Lung (tissue), 12 donors: ENCODE measurements around the gene ACTR1A. TPM values are rescaled to one million over a fixed set of nuclear protein-coding genes. Genes with fewer than 3 reads are reported as not detected.

Experiments
- ATAC-seq: fragments of 200-7000 bp; cut with Tn5 transposase; one replicate; pipeline ENCODE4 v1.9.1; 2020; ENCODE audit warnings: moderate number of reproducible peaks; ENCODE audit not compliant: insufficient read depth, low FRiP score
- DNase-seq, 3 donors: peaks; one replicate each; pipeline ENCODE4 v3.0.0-alpha.2; 2013 to 2017
- H3K27ac ChIP-seq, 2 donors: one replicate each; pipeline ENCODE4 v1.5.1; 2013; ENCODE audit warnings: mild to moderate bottlenecking in 2 of 2, moderate library complexity in 2 of 2, control low read depth in 1 of 2, inconsistent platforms in 1 of 2, low read depth in 1 of 2, low read length in 1 of 2
- H3K27me3 ChIP-seq, 3 donors: one replicate each; pipeline ENCODE4 v1.5.1; 2013; ENCODE audit warnings: low read length in 2 of 3; ENCODE audit not compliant: control insufficient read depth in 3 of 3, insufficient read depth in 3 of 3
- H3K36me3 ChIP-seq, 4 donors: one replicate each; pipeline ENCODE4 v1.5.1; 2013; ENCODE audit warnings: low read length in 4 of 4, mild to moderate bottlenecking in 1 of 4, moderate library complexity in 1 of 4; ENCODE audit not compliant: control insufficient read depth in 4 of 4, insufficient read depth in 4 of 4
- H3K4me1 ChIP-seq, 5 donors: one replicate each; pipeline ENCODE4 v1.5.1; 2013; ENCODE audit warnings: low read length in 5 of 5, mild to moderate bottlenecking in 2 of 5, moderate library complexity in 1 of 5; ENCODE audit not compliant: control insufficient read depth in 5 of 5, insufficient read depth in 5 of 5
- H3K4me3 ChIP-seq: one replicate; pipeline ENCODE4 v1.5.1; 2013; ENCODE audit warnings: mild to moderate bottlenecking, control low read depth, moderate library complexity
- H3K9ac ChIP-seq, 2 donors: one replicate each; pipeline ENCODE4 v1.5.1; 2013; ENCODE audit warnings: low read length in 2 of 2, control low read depth in 1 of 2; ENCODE audit not compliant: insufficient read depth in 1 of 2
- H3K9me3 ChIP-seq, 4 donors: one replicate each; pipeline ENCODE4 v1.5.1; 2013; ENCODE audit warnings: low read length in 3 of 4, mild to moderate bottlenecking in 1 of 4, moderate library complexity in 1 of 4; ENCODE audit not compliant: control insufficient read depth in 4 of 4, insufficient read depth in 3 of 4
- WGBS, 2 donors: extraction: QIAGEN DNeasy Blood & Tissue Kit; methylation state at CpG; one replicate each; pipeline ENCODE4 v1.1.7; 2013; 5-methylcytosine and 5-hydroxymethylcytosine counted together
- polyA plus RNA-seq, 2 donors: library from polyadenylated mRNA; stranded (reverse); fragments of 200-250 nt; gene quantifications; one replicate each; pipeline ENCODE4 v1.2.1, GENCODE V29; 2013
- total RNA-seq, 2 donors: library from RNA; depleted of rRNA in 1 of 2; stranded (reverse); fragments of >200 nt in 1 of 2; gene quantifications; one replicate each; pipeline ENCODE4 v1.2.1, GENCODE V29; 2014 to 2021
- TF ChIP-seq, protein P1 (sequence below): IDR thresholded peaks from 2 replicates; pipeline ENCODE4 v1.5.1; 2012; ENCODE audit warnings: mild to moderate bottlenecking; ENCODE audit errors: control extremely low read depth, extremely low read depth
- donor health status: control.
- donor health status: control.
- donor health status: Bipolar disorder and iron deficiency.
- donor health status: healthy.
- donor health status: DM: yes; HTN: yes; CAD: no.

ACTR1A gene
- total and polyA plus RNA-seq, 4 donors: 72.0 to 96.0 (median 84.3) TPM

DNA sequence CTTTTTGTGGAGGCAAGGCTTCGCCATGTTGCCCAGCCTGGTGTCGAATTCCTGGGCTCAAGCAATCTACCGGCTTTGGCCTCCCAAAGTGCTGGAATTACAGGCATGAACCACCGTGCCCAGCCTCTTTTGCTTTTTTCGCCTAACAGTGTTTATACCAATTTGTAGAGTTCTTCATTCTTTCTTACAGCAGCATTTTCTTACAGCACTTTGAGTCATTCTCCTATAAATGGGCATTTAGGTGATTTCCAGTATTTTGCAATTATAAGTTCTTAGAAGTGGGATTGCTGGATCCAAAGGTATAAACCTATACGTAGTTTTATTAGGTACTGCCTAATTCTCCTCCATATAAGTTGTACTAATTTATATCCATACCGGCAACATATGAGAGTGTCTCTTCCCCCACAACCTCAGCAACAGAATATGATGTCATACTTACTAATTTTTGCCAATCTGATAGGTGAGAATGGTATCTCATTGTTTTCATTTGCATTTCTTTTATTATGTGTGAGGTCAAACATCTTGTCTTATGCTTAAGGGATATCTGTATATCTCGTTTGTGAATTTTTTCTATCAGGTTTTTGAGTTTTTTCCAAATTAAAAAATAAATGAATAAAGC is 40.4 kb upstream of the ACTR1A start:
- Histone ChIP-seq H3K4me3 (no peak overlapping the region), H3K27me3 (no peaks in the 10 kb centered on the region), H3K4me1 (peaks cover 0 to 10% (median 3%) of the 10 kb centered on the region in 5 donors), H3K9me3 (no peaks in the 10 kb centered on the region), H3K27ac (no peak overlapping the region), H3K9ac (no peak overlapping the region), H3K36me3 (no peaks in the 10 kb centered on the region)
- DNase-seq: no peak
- ATAC-seq: no peak
- WGBS, 2 donors: 87 to 91% methylated on average over 8 of the region's 8 CpGs
- TF ChIP-seq, protein P1, sequence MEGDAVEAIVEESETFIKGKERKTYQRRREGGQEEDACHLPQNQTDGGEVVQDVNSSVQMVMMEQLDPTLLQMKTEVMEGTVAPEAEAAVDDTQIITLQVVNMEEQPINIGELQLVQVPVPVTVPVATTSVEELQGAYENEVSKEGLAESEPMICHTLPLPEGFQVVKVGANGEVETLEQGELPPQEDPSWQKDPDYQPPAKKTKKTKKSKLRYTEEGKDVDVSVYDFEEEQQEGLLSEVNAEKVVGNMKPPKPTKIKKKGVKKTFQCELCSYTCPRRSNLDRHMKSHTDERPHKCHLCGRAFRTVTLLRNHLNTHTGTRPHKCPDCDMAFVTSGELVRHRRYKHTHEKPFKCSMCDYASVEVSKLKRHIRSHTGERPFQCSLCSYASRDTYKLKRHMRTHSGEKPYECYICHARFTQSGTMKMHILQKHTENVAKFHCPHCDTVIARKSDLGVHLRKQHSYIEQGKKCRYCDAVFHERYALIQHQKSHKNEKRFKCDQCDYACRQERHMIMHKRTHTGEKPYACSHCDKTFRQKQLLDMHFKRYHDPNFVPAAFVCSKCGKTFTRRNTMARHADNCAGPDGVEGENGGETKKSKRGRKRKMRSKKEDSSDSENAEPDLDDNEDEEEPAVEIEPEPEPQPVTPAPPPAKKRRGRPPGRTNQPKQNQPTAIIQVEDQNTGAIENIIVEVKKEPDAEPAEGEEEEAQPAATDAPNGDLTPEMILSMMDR: no peak

DNA sequence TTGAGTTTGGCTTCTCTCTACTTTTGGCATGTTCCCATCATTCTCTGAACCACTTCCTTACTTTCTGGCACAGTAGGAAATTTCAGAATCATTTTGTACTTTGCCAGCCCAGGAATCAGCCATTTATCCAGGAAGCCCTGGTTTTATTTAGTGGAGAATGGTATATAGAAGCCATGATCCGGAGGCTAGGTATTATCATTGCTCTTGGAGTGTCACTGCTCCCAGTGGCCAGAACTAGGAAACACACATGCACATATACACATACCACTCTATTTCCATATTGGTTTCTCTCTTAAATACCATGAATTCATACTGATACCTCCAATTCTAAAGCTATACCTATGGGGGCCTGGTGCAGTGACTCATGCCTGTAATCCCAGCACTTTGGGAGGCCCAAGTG is 37.5 kb upstream of the ACTR1A start:
- 92% methylated on average over 1 of the region's 1 CpG for WGBS, 2 donors
- TF ChIP-seq, protein P1: no peak
- peaks cover 0 to 3% (median 0%) of the 10 kb centered on the region in 5 donors for H3K4me1 ChIP-seq
- H3K27me3 ChIP-seq: no peaks in the 10 kb centered on the region
- DNase-seq: no peak
- H3K4me3 ChIP-seq: no peak overlapping the region
- H3K9ac ChIP-seq: no peak overlapping the region
- H3K9me3 ChIP-seq: no peaks in the 10 kb centered on the region
- no peak for ATAC-seq
- no peak overlapping the region for H3K27ac ChIP-seq
- H3K36me3 ChIP-seq: no peaks in the 10 kb centered on the region

GRCh38 chr10:102538811-102539210 is 36.3 kb upstream of the ACTR1A start:
- Histone ChIP-seq H3K27me3 (no peaks in the 10 kb centered on the region), H3K4me3 (no peak overlapping the region), H3K9me3 (no peaks in the 10 kb centered on the region), H3K9ac (no peak overlapping the region), H3K4me1 (peaks cover 0 to 3% (median 0%) of the 10 kb centered on the region in 5 donors), H3K36me3 (no peaks in the 10 kb centered on the region), H3K27ac (no peak overlapping the region)
- no peak for DNase-seq
- 79 to 91% methylated on average over 2 of the region's 2 CpGs for WGBS, 2 donors
- TF ChIP-seq, protein P1: no peak
- ATAC-seq: no peak

- H3K27ac ChIP-seq: no peak overlapping the region
- ATAC-seq (no peak), DNase-seq (no peak)
- TF ChIP-seq, protein P1: no peak
- H3K36me3 ChIP-seq: no peaks in the 10 kb centered on the region
- H3K27me3 ChIP-seq: no peaks in the 10 kb centered on the region
- WGBS, 2 donors: 97 to 100% methylated on average over 2 of the region's 2 CpGs
- no peak overlapping the region for H3K4me3 ChIP-seq
- H3K9me3 ChIP-seq: no peaks in the 10 kb centered on the region
- peaks cover 0 to 3% (median 0%) of the 10 kb centered on the region in 5 donors for H3K4me1 ChIP-seq
- no peak overlapping the region for H3K9ac ChIP-seq
These were observed 35.4 kb upstream of the ACTR1A start for GRCh38 chr10:102537948-102538347.
